Astrocyte (in vitro differentiated cells and primary cell): ENCODE results near the gene TPST2. TPM values are rescaled to one million over a fixed set of nuclear protein-coding genes. Genes with fewer than 3 reads are reported as not detected.

Experiments
- DNase-seq: peaks from one replicate; pipeline ENCODE4 v3.0.0-alpha.2; 2010; ENCODE audit warnings: low read depth
- FAIRE-seq: peaks from 2 replicates; lab custom pipeline; 2011; peaks lifted over from hg19 to GRCh38; lab: Jason Lieb, UNC
- H2AFZ ChIP-seq: 2 replicates; pipeline ENCODE4 v1.6.0; 2012; ENCODE audit warnings: low read depth, low read length, inconsistent platforms
- H3K27ac ChIP-seq: 2 replicates; pipeline ENCODE4 v1.5.1; 2011; ENCODE audit warnings: low read depth, low read length, inconsistent platforms
- H3K27me3 ChIP-seq: 2 replicates; pipeline ENCODE4 v1.6.0; 2011; ENCODE audit warnings: low read length, inconsistent platforms; ENCODE audit not compliant: insufficient read depth
- H3K36me3 ChIP-seq: 2 replicates; pipeline ENCODE4 v1.5.1; 2011; ENCODE audit warnings: low read length, inconsistent platforms; ENCODE audit not compliant: insufficient read depth
- H3K4me1 ChIP-seq: 2 replicates; pipeline ENCODE4 v1.5.1; 2011; ENCODE audit warnings: low read length, inconsistent platforms; ENCODE audit not compliant: insufficient read depth
- H3K4me2 ChIP-seq: 2 replicates; pipeline ENCODE4 v1.6.0; 2012; ENCODE audit warnings: low read length, inconsistent platforms
- H3K4me3 ChIP-seq: 2 replicates; pipeline ENCODE4 v1.5.1; 2011; ENCODE audit warnings: low read depth, mild to moderate bottlenecking, low read length, inconsistent platforms; ENCODE audit not compliant: insufficient read depth
- H3K79me2 ChIP-seq: 2 replicates; pipeline ENCODE4 v1.6.0; 2012; ENCODE audit warnings: mild to moderate bottlenecking, low read length, inconsistent platforms; ENCODE audit not compliant: insufficient read depth
- H3K9ac ChIP-seq: 2 replicates; pipeline ENCODE4 v1.6.0; 2012; ENCODE audit warnings: mild to moderate bottlenecking, low read length, inconsistent platforms
- H3K9me3 ChIP-seq: 2 replicates; pipeline ENCODE4 v1.5.1; 2012; ENCODE audit warnings: low read depth, mild to moderate bottlenecking, low read length, inconsistent platforms; ENCODE audit not compliant: insufficient read depth
- H4K20me1 ChIP-seq: 2 replicates; pipeline ENCODE4 v1.6.0; 2012; ENCODE audit warnings: low read length, inconsistent platforms; ENCODE audit not compliant: insufficient read depth
- H3K27ac Mint-ChIP-seq: one replicate; pipeline ENCODE4 v1.8.0; 2021; ENCODE audit warnings: mild to moderate bottlenecking, mixed read lengths; ENCODE audit not compliant: unreplicated experiment
- H3K27me3 Mint-ChIP-seq: one replicate; pipeline ENCODE4 v1.8.0; 2021; ENCODE audit warnings: low read depth, mixed read lengths; ENCODE audit not compliant: unreplicated experiment
- H3K36me3 Mint-ChIP-seq: one replicate; pipeline ENCODE4 v1.8.0; 2021; ENCODE audit warnings: low read depth, mixed read lengths; ENCODE audit not compliant: unreplicated experiment
- H3K4me1 Mint-ChIP-seq: one replicate; pipeline ENCODE4 v1.8.0; 2021; ENCODE audit warnings: low read depth, mixed read lengths; ENCODE audit not compliant: unreplicated experiment
- H3K4me3 Mint-ChIP-seq: one replicate; pipeline ENCODE4 v1.8.0; 2021; ENCODE audit warnings: mild to moderate bottlenecking, moderate library complexity, mixed read lengths; ENCODE audit not compliant: unreplicated experiment
- H3K9me3 Mint-ChIP-seq: one replicate; pipeline ENCODE4 v1.8.0; 2021; ENCODE audit warnings: mild to moderate bottlenecking, mixed read lengths; ENCODE audit not compliant: unreplicated experiment
- CTCF ChIP-seq: IDR thresholded peaks from 2 replicates; pipeline ENCODE4 v1.5.1; 2011; ENCODE audit warnings: low read depth, mild to moderate bottlenecking, inconsistent platforms, low read length, moderate library complexity; ENCODE audit not compliant: insufficient read depth
- EZH2 ChIP-seq: IDR thresholded peaks from 2 replicates; pipeline ENCODE4 v1.6.1; 2012; ENCODE audit warnings: mild to moderate bottlenecking, low read length, inconsistent platforms; ENCODE audit not compliant: insufficient read depth
- total RNA-seq: library from RNA; stranded (reverse); gene quantifications from 2 replicates; pipeline ENCODE4 v1.2.1, GENCODE V29; 2021

Gene TPST2
- total RNA-seq, 1 donor from 2014 or later = 55.7 TPM

DNA sequence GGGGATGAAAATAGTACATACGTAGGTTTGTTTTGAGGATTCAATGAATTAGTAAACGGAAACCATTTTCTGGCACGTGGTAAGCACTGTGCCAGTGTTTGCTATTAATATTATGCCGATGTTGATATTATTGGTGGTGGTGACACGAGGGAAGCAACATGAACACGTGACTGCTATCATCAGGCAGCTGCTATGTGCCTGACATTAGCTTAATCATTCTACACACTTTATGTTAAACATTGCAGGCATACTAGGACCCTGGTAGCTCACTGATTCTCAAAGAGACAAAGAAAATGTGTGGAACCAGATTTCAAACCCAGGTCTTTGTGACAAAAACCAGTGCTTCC is 105.6 kb downstream of the TPST2 start:
- Histone ChIP-seq H3K27ac (peak overlapping the region; percentile 96), H2AFZ (peak overlapping the region; percentile 90), H3K9me3 (no peaks in the 10 kb centered on the region), H3K36me3 (peaks cover 23% of the 10 kb centered on the region), H3K4me3 (peak overlapping the region; percentile 99), H3K27me3 (no peaks in the 10 kb centered on the region), H3K9ac (peak overlapping the region; percentile 99), H3K4me1 (peaks cover 24% of the 10 kb centered on the region), H3K4me2 (peak overlapping the region; percentile 100), H3K79me2 (peaks cover 79% of the 10 kb centered on the region), H4K20me1 (no peaks in the 10 kb centered on the region)
- peak overlapping the region; percentile 97 for H3K4me3 Mint-ChIP-seq
- FAIRE-seq (no peak), DNase-seq (no peak)
- no peak for TF ChIP-seq CTCF
- no peak for TF ChIP-seq EZH2
- peaks cover 10% of the 10 kb centered on the region for H3K36me3 Mint-ChIP-seq
- peaks cover 43% of the 10 kb centered on the region for H3K4me1 Mint-ChIP-seq
- H3K27ac Mint-ChIP-seq = peak overlapping the region; percentile 70
- no peaks in the 10 kb centered on the region for H3K27me3 Mint-ChIP-seq
- H3K9me3 Mint-ChIP-seq = no peaks in the 10 kb centered on the region

GRCh38 chr22:26483439-26484359 is 106.2 kb downstream of the TPST2 start, which contains the start of the genes HPS4 and SRRD:
HPS4 (minus strand) TSS chr22:26483783; CDS start chr22:26481762, 2,021 bp downstream.
SRRD (plus strand) TSS chr22:26483877; CDS start chr22:26483891, 14 bp downstream.
- Histone ChIP-seq H3K27me3 (no peaks in the 10 kb centered on the region), H3K9me3 (no peaks in the 10 kb centered on the region), H3K79me2 (peaks cover 84% of the 10 kb centered on the region), H3K9ac (peak within 1 kb of the TSS; percentile 99), H3K27ac (peak within 1 kb of the TSS; percentile 96), H2AFZ (peak within 1 kb of the TSS; percentile 90), H3K36me3 (peaks cover 17% of the 10 kb centered on the region), H3K4me2 (peak within 1 kb of the TSS; percentile 100), H3K4me1 (peaks cover 30% of the 10 kb centered on the region), H3K4me3 (peak within 1 kb of the TSS; percentile 99), H4K20me1 (no peaks in the 10 kb centered on the region)
- Mint-ChIP-seq H3K36me3 (peaks cover 10% of the 10 kb centered on the region), H3K27me3 (no peaks in the 10 kb centered on the region), H3K9me3 (no peaks in the 10 kb centered on the region), H3K4me3 (peak within 1 kb of the TSS; percentile 97), H3K27ac (peak within 1 kb of the TSS; percentile 98), H3K4me1 (peaks cover 47% of the 10 kb centered on the region)
- TF ChIP-seq CTCF = no peak
- TF ChIP-seq EZH2 = no peak
- FAIRE-seq = no peak
- DNase-seq = peak; percentile 72
